Measurements from ENCODE around the gene KAZN. TPM values are rescaled to one million over a fixed set of nuclear protein-coding genes. Genes with fewer than 3 reads are reported as not detected.

Gene KAZN
- total RNA-seq, 2 donors from 2014 or later, result 0.46 to 0.58 TPM

DNA sequence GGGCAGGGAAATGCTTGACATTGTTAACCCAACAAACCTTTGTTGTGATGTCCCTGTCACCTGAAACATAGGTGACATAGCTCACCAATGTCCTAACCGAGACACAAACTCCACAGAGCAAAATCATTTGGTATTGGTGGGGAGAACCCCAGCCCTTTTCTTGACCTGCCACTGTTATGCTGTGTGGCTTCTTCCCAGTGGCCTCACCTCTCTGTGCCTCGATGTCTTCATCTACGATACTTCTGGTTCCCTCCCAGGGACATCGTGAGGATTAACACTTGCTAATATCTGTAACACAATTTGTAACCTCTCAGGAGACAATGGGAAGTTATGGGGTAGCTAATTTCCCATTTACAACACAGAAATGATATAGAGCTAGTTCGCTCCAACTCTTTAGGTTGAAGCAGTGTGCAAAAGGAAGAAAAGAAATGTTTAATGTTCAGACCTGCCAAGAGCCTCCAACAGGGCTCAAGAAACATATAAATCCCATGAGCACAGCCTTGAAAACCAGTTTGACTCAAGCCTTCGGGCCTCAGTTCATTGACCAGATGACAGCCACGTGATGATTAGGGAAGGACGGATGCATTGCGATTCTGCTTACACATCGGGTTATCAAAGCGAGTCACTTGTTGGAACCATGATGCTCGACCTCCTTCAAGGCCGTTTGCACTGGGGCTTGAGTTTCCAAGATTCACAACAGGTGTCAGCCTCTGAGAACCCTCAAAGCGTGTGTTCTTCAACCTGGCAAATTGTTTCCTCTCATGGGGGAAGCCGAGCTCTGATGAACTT lies 517.3 kb downstream of the KAZN start:
- Mint-ChIP-seq H3K36me3 (ENCODE audit: insufficient read depth in 2 of 2) (no peaks in the 10 kb centered on the region), H3K27ac (no peak overlapping the region), H3K27me3 (ENCODE audit: low read depth) (no peaks in the 10 kb centered on the region), H3K9me3 (no peaks in the 10 kb centered on the region), H3K4me3 (no peak overlapping the region), H3K4me1 (ENCODE audit: low read depth) (peaks cover 11% of the 10 kb centered on the region)
- DNase-seq, result no peak
- ATAC-seq (replicated peaks in 1 of 2), result no peak

DNA sequence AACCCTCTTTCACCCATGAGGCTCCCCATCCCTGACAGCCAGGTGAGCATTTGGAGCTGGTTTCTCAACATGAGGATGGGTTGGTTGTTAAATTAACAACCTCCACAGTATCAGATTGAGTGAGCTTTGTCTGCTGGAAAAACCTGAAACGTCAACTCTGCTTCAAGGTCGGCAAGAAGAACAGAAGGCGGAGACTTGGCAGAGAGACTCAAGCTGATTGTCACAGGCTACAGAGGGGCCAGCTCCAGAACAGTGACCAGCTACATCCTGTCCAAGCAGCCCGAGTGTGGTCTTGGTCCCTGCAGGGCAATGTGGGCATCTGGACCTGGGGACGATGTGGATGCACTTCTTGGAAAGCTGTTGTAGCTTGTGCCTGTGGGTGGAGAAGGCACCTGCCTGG lies 518.5 kb downstream of the KAZN start:
- no peak overlapping the region for H3K27ac Mint-ChIP-seq
- H3K9me3 Mint-ChIP-seq, result no peaks in the 10 kb centered on the region
- peaks cover 9% of the 10 kb centered on the region for H3K4me1 Mint-ChIP-seq (ENCODE audit: low read depth)
- no peaks in the 10 kb centered on the region for H3K36me3 Mint-ChIP-seq (ENCODE audit: insufficient read depth in 2 of 2)
- H3K27me3 Mint-ChIP-seq (ENCODE audit: low read depth), result no peaks in the 10 kb centered on the region
- H3K4me3 Mint-ChIP-seq, result no peak overlapping the region
- no peak for ATAC-seq (replicated peaks in 1 of 2)
- DNase-seq, result no peak

- peaks cover 1% of the 10 kb centered on the region for H3K4me1 Mint-ChIP-seq (ENCODE audit: low read depth)
- no peak overlapping the region for H3K4me3 Mint-ChIP-seq
- ATAC-seq (replicated peaks in 1 of 2) (no peak), DNase-seq (no peak)
- no peaks in the 10 kb centered on the region for H3K36me3 Mint-ChIP-seq (ENCODE audit: insufficient read depth in 2 of 2)
- H3K9me3 Mint-ChIP-seq, result no peaks in the 10 kb centered on the region
- H3K27ac Mint-ChIP-seq, result no peak overlapping the region
- no peaks in the 10 kb centered on the region for H3K27me3 Mint-ChIP-seq (ENCODE audit: low read depth)
These were observed 519.3 kb downstream of the KAZN start for GRCh38 chr1:15117671-15118325.

DNA sequence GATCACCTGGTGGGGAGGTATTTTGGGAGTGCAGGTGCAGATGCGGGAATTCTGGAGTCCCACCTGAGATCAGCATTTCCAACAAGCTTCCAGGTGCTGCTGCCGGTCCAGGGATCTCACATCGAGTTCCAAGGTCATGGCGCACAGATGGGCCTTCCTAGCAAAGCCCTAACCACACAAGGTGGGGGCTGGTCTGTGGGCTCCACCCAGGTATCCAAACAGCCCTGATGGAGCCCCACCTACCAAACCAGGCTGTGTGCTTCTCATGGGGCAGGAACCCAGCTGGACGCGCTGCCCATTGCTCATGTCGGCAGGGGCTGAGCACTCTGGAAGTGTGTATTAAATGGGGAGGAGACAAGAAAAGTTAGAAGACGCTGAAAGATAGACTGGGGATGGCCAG lies 520.1 kb downstream of the KAZN start:
- Mint-ChIP-seq H3K4me3 (no peak overlapping the region), H3K27ac (no peak overlapping the region), H3K27me3 (ENCODE audit: low read depth) (no peaks in the 10 kb centered on the region), H3K9me3 (no peaks in the 10 kb centered on the region), H3K36me3 (ENCODE audit: insufficient read depth in 2 of 2) (no peaks in the 10 kb centered on the region), H3K4me1 (ENCODE audit: low read depth) (no peaks in the 10 kb centered on the region)
- DNase-seq, result no peak
- no peak for ATAC-seq (replicated peaks in 1 of 2)

DNA sequence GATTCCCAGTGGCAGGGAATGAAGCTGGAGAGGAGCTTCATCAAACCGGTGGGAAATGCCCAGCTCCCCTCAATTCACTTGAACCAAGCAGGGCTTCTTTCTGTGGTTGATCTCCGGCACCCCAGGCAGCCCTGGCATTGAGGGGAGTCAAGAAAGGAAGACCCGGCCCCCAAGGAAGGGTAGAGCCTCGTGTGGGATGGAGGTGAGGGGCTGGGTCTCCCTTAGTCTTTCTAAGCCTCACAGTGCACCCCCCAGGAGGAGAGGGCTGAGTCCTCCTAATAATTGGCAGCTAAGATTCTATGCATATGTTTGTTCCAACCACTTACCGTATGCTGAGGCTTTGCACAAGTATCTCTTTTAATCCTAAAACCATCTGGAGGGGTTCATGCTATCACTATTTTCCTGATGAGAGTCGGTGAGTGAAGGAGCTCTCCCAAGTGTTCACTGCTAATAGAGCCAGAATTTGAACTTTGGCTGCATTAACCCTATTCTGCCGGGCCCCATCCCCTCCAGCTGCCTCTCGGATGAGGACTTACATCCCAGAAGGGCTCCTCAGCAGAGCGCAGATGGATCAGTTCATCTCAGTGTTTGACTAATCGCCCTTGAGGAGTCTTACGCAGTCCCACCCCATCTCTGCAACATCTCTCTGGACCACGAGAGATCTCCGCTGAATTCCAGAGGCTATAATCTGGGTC lies 521.9 kb downstream of the KAZN start:
- H3K9me3 Mint-ChIP-seq, result no peaks in the 10 kb centered on the region
- no peak overlapping the region for H3K27ac Mint-ChIP-seq
- no peak overlapping the region for H3K4me3 Mint-ChIP-seq
- no peaks in the 10 kb centered on the region for H3K4me1 Mint-ChIP-seq (ENCODE audit: low read depth)
- ATAC-seq (replicated peaks in 1 of 2), result no peak
- no peaks in the 10 kb centered on the region for H3K27me3 Mint-ChIP-seq (ENCODE audit: low read depth)
- DNase-seq, result no peak
- no peaks in the 10 kb centered on the region for H3K36me3 Mint-ChIP-seq (ENCODE audit: insufficient read depth in 2 of 2)

- DNase-seq (no peak), ATAC-seq (replicated peaks in 1 of 2) (no peak)
- H3K9me3 Mint-ChIP-seq, result no peaks in the 10 kb centered on the region
- no peaks in the 10 kb centered on the region for H3K27me3 Mint-ChIP-seq (ENCODE audit: low read depth)
- no peaks in the 10 kb centered on the region for H3K36me3 Mint-ChIP-seq (ENCODE audit: insufficient read depth in 2 of 2)
- H3K4me1 Mint-ChIP-seq (ENCODE audit: low read depth), result no peaks in the 10 kb centered on the region
- H3K4me3 Mint-ChIP-seq, result no peak overlapping the region
- no peak overlapping the region for H3K27ac Mint-ChIP-seq
These were observed 523.8 kb downstream of the KAZN start for GRCh38 chr1:15122331-15122730.

- H3K9me3 Mint-ChIP-seq, result no peaks in the 10 kb centered on the region
- no peak overlapping the region for H3K27ac Mint-ChIP-seq
- DNase-seq, result no peak
- ATAC-seq (replicated peaks in 1 of 2), result no peak
- peaks cover 6% of the 10 kb centered on the region for H3K27me3 Mint-ChIP-seq (ENCODE audit: low read depth)
- no peaks in the 10 kb centered on the region for H3K4me1 Mint-ChIP-seq (ENCODE audit: low read depth)
- H3K4me3 Mint-ChIP-seq, result no peak overlapping the region
- H3K36me3 Mint-ChIP-seq (ENCODE audit: insufficient read depth in 2 of 2), result no peaks in the 10 kb centered on the region
These were observed 524.8 kb downstream of the KAZN start for GRCh38 chr1:15123270-15123669.

DNA sequence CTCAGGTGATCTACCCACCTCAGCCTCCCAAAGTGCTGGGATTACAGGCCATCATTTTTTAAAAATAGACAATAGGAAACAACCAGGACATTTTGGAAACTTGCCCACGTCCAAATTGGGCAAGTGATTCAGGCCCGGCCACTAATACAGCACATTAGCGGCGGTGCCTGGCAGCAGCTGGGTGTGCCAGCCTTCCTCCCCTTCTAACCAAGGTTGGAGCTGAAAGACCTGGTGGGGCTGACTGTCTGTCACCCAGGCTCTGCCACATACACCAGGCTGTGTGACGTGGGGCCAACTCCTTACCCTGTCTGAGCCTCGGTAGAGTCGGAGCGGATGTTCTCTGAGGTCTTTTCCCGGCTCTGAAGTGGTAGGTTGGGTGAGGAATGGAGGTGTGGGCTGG lies 525.4 kb downstream of the KAZN start:
- Mint-ChIP-seq H3K36me3 (ENCODE audit: insufficient read depth in 2 of 2) (no peaks in the 10 kb centered on the region), H3K27me3 (ENCODE audit: low read depth) (peaks cover 6% of the 10 kb centered on the region), H3K27ac (no peak overlapping the region), H3K9me3 (no peaks in the 10 kb centered on the region), H3K4me3 (no peak overlapping the region), H3K4me1 (ENCODE audit: low read depth) (no peaks in the 10 kb centered on the region)
- no peak for ATAC-seq (replicated peaks in 1 of 2)
- DNase-seq, result no peak

- no peaks in the 10 kb centered on the region for H3K9me3 Mint-ChIP-seq
- DNase-seq (no peak), ATAC-seq (replicated peaks in 1 of 2) (no peak)
- H3K4me3 Mint-ChIP-seq, result no peak overlapping the region
- no peak overlapping the region for H3K27ac Mint-ChIP-seq
- no peaks in the 10 kb centered on the region for H3K4me1 Mint-ChIP-seq (ENCODE audit: low read depth)
- H3K27me3 Mint-ChIP-seq (ENCODE audit: low read depth), result peaks cover 12% of the 10 kb centered on the region
- H3K36me3 Mint-ChIP-seq (ENCODE audit: insufficient read depth in 2 of 2), result peaks cover 0 to 1% of the 10 kb centered on the region in 2 donors
These were observed 526.0 kb downstream of the KAZN start for GRCh38 chr1:15124362-15125100.

GRCh38 chr1:15125101-15125745 lies 526.7 kb downstream of the KAZN start:
- no peak for DNase-seq
- Mint-ChIP-seq H3K9me3 (no peaks in the 10 kb centered on the region), H3K27me3 (ENCODE audit: low read depth) (peaks cover 17% of the 10 kb centered on the region), H3K4me3 (no peak overlapping the region), H3K36me3 (ENCODE audit: insufficient read depth in 2 of 2) (peaks cover 0 to 1% of the 10 kb centered on the region in 2 donors), H3K4me1 (ENCODE audit: low read depth) (no peaks in the 10 kb centered on the region), H3K27ac (no peak overlapping the region)
- ATAC-seq (replicated peaks in 1 of 2), result no peak

- Mint-ChIP-seq H3K9me3 (no peaks in the 10 kb centered on the region), H3K4me3 (no peak overlapping the region), H3K27me3 (ENCODE audit: low read depth) (peaks cover 26% of the 10 kb centered on the region), H3K27ac (no peak overlapping the region), H3K4me1 (ENCODE audit: low read depth) (no peaks in the 10 kb centered on the region), H3K36me3 (ENCODE audit: insufficient read depth in 2 of 2) (peaks cover 0 to 1% of the 10 kb centered on the region in 2 donors)
- ATAC-seq (replicated peaks in 1 of 2), result no peak
- DNase-seq, result no peak
These were observed 529.6 kb downstream of the KAZN start for GRCh38 chr1:15128077-15128476.

- ATAC-seq (replicated peaks in 1 of 2), result peak; percentile 89 to 95
These were observed 530.2 kb downstream of the KAZN start for GRCh38 chr1:15128520-15129313.

More at GRCh38 chr1:15128520-15129313, 530.2 kb downstream of the KAZN start:
- Mint-ChIP-seq H3K9me3 (no peaks in the 10 kb centered on the region), H3K4me3 (no peak overlapping the region), H3K36me3 (ENCODE audit: insufficient read depth in 2 of 2) (peaks cover 0 to 1% of the 10 kb centered on the region in 2 donors), H3K4me1 (ENCODE audit: low read depth) (no peaks in the 10 kb centered on the region), H3K27me3 (ENCODE audit: low read depth) (peaks cover 32% of the 10 kb centered on the region), H3K27ac (no peak overlapping the region)
- peak; percentile 68 to 80 for DNase-seq

Measured in activated T-cell treated with anti-CD3 and anti-CD28 coated beads, Interleukin-2, amount 50 U/mL, for 72 hours (primary cell).